Endothelial cell of umbilical vein (primary cell): ENCODE results near the gene MYO15A.

ENCODE experiments used
- CTCF ChIP-seq, 2 donors: IDR thresholded peaks; 1 replicate in 1 of 2; 2 replicates in 1 of 2; pipeline ENCODE4 v1.5.1; 2011; ENCODE audit warnings: low read length in 2 of 2, mild to moderate bottlenecking in 2 of 2, moderate library complexity in 2 of 2, control low read depth in 1 of 2, inconsistent platforms in 1 of 2, low read depth in 1 of 2; ENCODE audit not compliant: insufficient read depth in 1 of 2; ENCODE audit errors: extremely low read depth in 1 of 2
- EZH2 ChIP-seq: IDR thresholded peaks from 2 replicates; pipeline ENCODE4 v1.6.1; 2012; ENCODE audit warnings: borderline replicate concordance, low read depth, mild to moderate bottlenecking, moderate library complexity, low read length, inconsistent platforms; ENCODE audit not compliant: severe bottlenecking
- GATA2 ChIP-seq: IDR thresholded peaks from 2 replicates; pipeline ENCODE4 v1.7.0; 2011; ENCODE audit warnings: low read depth, mild to moderate bottlenecking, moderate library complexity, mixed read lengths, low read length; ENCODE audit not compliant: insufficient read length, insufficient read depth
- POLR2A ChIP-seq: IDR thresholded peaks from 2 replicates; pipeline ENCODE4 v1.6.1; 2012; ENCODE audit warnings: low read depth, mild to moderate bottlenecking, control low read depth, low read length
- TF ChIP-seq, protein P1 (sequence below): IDR thresholded peaks from 2 replicates; pipeline ENCODE4 v1.6.1; 2011; ENCODE audit not compliant: insufficient read depth, insufficient read length

DNA sequence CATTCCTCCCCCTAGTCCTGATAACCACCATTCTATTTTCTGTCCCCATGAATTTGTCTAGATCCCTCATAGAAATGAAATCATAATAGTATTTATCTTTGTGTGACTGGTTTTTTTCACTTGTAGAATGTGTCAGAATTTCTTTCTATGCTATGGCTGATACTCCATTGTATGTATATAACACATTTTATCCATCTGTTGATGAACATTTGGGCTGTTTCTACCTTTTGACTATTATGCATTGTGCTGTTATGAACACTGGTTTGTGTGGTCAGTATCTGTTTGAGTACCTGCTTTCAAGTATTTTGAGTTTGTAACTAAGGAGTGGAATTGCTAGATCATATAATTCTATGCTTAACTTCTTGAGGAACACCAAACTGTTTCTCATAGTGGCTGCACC is 36.8 kb upstream of the MYO15A start:
- TF ChIP-seq CTCF (IDR thresholded peaks at IDR 0.05; ENCODE audit: extremely low read depth in 1 of 2, insufficient read depth in 1 of 2, low read depth in 1 of 2, low read length in 2 of 2) (no peak), EZH2 (no peak), POLR2A (no peak), GATA2 (no peak)
- TF ChIP-seq, protein P1, sequence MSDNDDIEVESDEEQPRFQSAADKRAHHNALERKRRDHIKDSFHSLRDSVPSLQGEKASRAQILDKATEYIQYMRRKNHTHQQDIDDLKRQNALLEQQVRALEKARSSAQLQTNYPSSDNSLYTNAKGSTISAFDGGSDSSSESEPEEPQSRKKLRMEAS, result no peak
